H9 (cell line): ENCODE data around the gene SCIMP. TPM values are rescaled to one million over a fixed set of nuclear protein-coding genes. Genes with fewer than 3 reads are reported as not detected.

Experiments used
- DNase-seq: peaks from one replicate; pipeline ENCODE4 v3.0.0-alpha.2; 2017
- H2AFZ ChIP-seq: one replicate; pipeline ENCODE4 v1.6.1; 2013; ENCODE audit warnings: mild to moderate bottlenecking, low read length, control low read depth, moderate library complexity
- H2AK5ac ChIP-seq: 2 replicates; pipeline ENCODE4 v1.6.1; 2013; ENCODE audit warnings: low read length, control low read depth, mixed read lengths; ENCODE audit not compliant: insufficient read length
- H2BK120ac ChIP-seq: one replicate; pipeline ENCODE4 v1.6.1; 2013; ENCODE audit warnings: low read depth, mild to moderate bottlenecking, low read length, control low read depth, inconsistent platforms; ENCODE audit not compliant: poor library complexity, severe bottlenecking
- H2BK12ac ChIP-seq: 2 replicates; pipeline ENCODE4 v1.6.1; 2013; ENCODE audit warnings: low read length, control low read depth, mixed read lengths, low read depth; ENCODE audit not compliant: insufficient read length
- H2BK15ac ChIP-seq: 2 replicates; pipeline ENCODE4 v1.6.1; 2013; ENCODE audit warnings: low read depth, low read length, control low read depth
- H2BK20ac ChIP-seq: one replicate; pipeline ENCODE4 v1.6.1; 2013; ENCODE audit warnings: low read depth, mild to moderate bottlenecking, low read length, control low read depth, inconsistent platforms; ENCODE audit not compliant: poor library complexity, severe bottlenecking
- H2BK5ac ChIP-seq: 2 replicates; pipeline ENCODE4 v1.6.1; 2013; ENCODE audit warnings: low read length, control low read depth, mixed read lengths; ENCODE audit not compliant: insufficient read length
- H3K14ac ChIP-seq: 2 replicates; pipeline ENCODE4 v1.6.1; 2013; ENCODE audit warnings: low read length, control low read depth; ENCODE audit not compliant: insufficient read depth
- H3K18ac ChIP-seq: 2 replicates; pipeline ENCODE4 v1.6.1; 2013; ENCODE audit warnings: low read depth, mild to moderate bottlenecking, mixed read lengths, low read length, control low read depth; ENCODE audit not compliant: insufficient read length
- H3K23ac ChIP-seq: 2 replicates; pipeline ENCODE4 v1.6.1; 2013; ENCODE audit warnings: low read length, control low read depth, mixed read lengths, low read depth; ENCODE audit not compliant: insufficient read length
- H3K23me2 ChIP-seq: 2 replicates; pipeline ENCODE4 v1.6.1; 2013; ENCODE audit warnings: low read depth, mild to moderate bottlenecking, mixed read lengths, low read length, control low read depth; ENCODE audit not compliant: insufficient read length, poor library complexity, severe bottlenecking
- H3K27ac ChIP-seq: 2 replicates; pipeline ENCODE4 v1.5.1; 2013; ENCODE audit warnings: low read length, control low read depth, mixed read lengths, low read depth; ENCODE audit not compliant: insufficient read length
- H3K27me3 ChIP-seq: 2 replicates; pipeline ENCODE4 v1.6.1; 2013; ENCODE audit warnings: low read length, control low read depth, inconsistent platforms; ENCODE audit not compliant: insufficient read depth
- H3K4ac ChIP-seq: 2 replicates; pipeline ENCODE4 v1.6.1; 2013; ENCODE audit warnings: low read depth, mild to moderate bottlenecking, control low read depth, inconsistent platforms, low read length, moderate library complexity
- H3K4me1 ChIP-seq: 2 replicates; pipeline ENCODE4 v1.6.1; 2013; ENCODE audit warnings: low read length, control low read depth, inconsistent platforms; ENCODE audit not compliant: insufficient read depth
- H3K4me2 ChIP-seq: 2 replicates; pipeline ENCODE4 v1.6.1; 2013; ENCODE audit warnings: low read length, control low read depth, mixed read lengths; ENCODE audit not compliant: insufficient read length, insufficient read depth
- H3K56ac ChIP-seq: 2 replicates; pipeline ENCODE4 v1.6.1; 2013; ENCODE audit warnings: low read depth, mild to moderate bottlenecking, mixed read lengths, low read length, control low read depth; ENCODE audit not compliant: insufficient read length
- H3K79me1 ChIP-seq: 2 replicates; pipeline ENCODE4 v1.6.1; 2013; ENCODE audit warnings: low read depth, mild to moderate bottlenecking, moderate library complexity, low read length, control low read depth, inconsistent platforms; ENCODE audit not compliant: insufficient read depth, poor library complexity, severe bottlenecking
- H3K79me2 ChIP-seq: 2 replicates; pipeline ENCODE4 v1.6.1; 2013; ENCODE audit warnings: low read length, control low read depth, inconsistent platforms; ENCODE audit not compliant: insufficient read depth
- H3K9ac ChIP-seq: 2 replicates; pipeline ENCODE4 v1.6.1; 2013; ENCODE audit warnings: low read length, control low read depth, mixed read lengths; ENCODE audit not compliant: insufficient read length; ENCODE audit errors: extremely low read depth
- H3K9me3 ChIP-seq: one replicate; pipeline ENCODE4 v1.6.1; 2013; ENCODE audit warnings: low read depth, low read length, inconsistent platforms; ENCODE audit not compliant: control insufficient read depth
- H3T11ph ChIP-seq: one replicate; pipeline ENCODE4 v1.6.1; 2013; ENCODE audit warnings: mild to moderate bottlenecking, low read length, control low read depth, inconsistent platforms
- H4K20me1 ChIP-seq: one replicate; pipeline ENCODE4 v1.6.1; 2013; ENCODE audit not compliant: control insufficient read depth, insufficient read length, insufficient read depth
- H4K5ac ChIP-seq: 2 replicates; pipeline ENCODE4 v1.6.1; 2013; ENCODE audit warnings: low read depth, mild to moderate bottlenecking, mixed read lengths, low read length, control low read depth; ENCODE audit not compliant: insufficient read length
- H4K8ac ChIP-seq: replicated peaks from 2 replicates; pipeline ENCODE4 v1.6.1; 2013; ENCODE audit warnings: low read length, control low read depth, mixed read lengths, low read depth; ENCODE audit not compliant: insufficient read length
- H4K91ac ChIP-seq: 2 replicates; pipeline ENCODE4 v1.6.1; 2013; ENCODE audit warnings: low read depth, mild to moderate bottlenecking, moderate library complexity, mixed read lengths, low read length, control low read depth; ENCODE audit not compliant: insufficient read length
- H3K27ac Mint-ChIP-seq, 3 experiments: 2 replicates in 2 of 3; 3 replicates in 1 of 3; pipeline ENCODE4 v1.8.0; 2020 to 2021; ENCODE audit warnings: mixed read lengths in 3 of 3, mild to moderate bottlenecking in 1 of 3, moderate library complexity in 1 of 3
- H3K27me3 Mint-ChIP-seq: 2 replicates; pipeline ENCODE4 v1.8.0; 2021; ENCODE audit warnings: low read depth, mild to moderate bottlenecking, moderate library complexity, mixed read lengths
- H3K36me3 Mint-ChIP-seq, 3 experiments: 2 replicates in 2 of 3; 3 replicates in 1 of 3; pipeline ENCODE4 v1.8.0; 2020 to 2021; ENCODE audit warnings: low read depth in 3 of 3, mixed read lengths in 3 of 3; ENCODE audit not compliant: insufficient read depth in 1 of 3
- H3K4me1 Mint-ChIP-seq, 2 experiments: 2 replicates each; pipeline ENCODE4 v1.8.0; 2020; ENCODE audit warnings: mixed read lengths in 2 of 2
- H3K4me3 Mint-ChIP-seq, 2 experiments: 2 replicates in 1 of 2; 3 replicates in 1 of 2; pipeline ENCODE4 v1.8.0; 2020 to 2021; ENCODE audit warnings: mild to moderate bottlenecking in 2 of 2, mixed read lengths in 2 of 2, moderate library complexity in 1 of 2
- H3K9me3 Mint-ChIP-seq, 2 experiments: 2 replicates in 1 of 2; 3 replicates in 1 of 2; pipeline ENCODE4 v1.8.0; 2020; ENCODE audit warnings: mild to moderate bottlenecking in 2 of 2, mixed read lengths in 2 of 2, moderate library complexity in 1 of 2
- CTCF ChIP-seq: fragments of 200-600 bp; sonication (generic); conservative IDR thresholded peaks from 3 replicates; pipeline ENCODE4 v1.8.0; 2021; ENCODE audit warnings: antibody characterized with exemption, mild to moderate bottlenecking
- WGBS: extraction: QIAGEN DNeasy Blood & Tissue Kit; methylation state at CpG from one replicate; pipeline ENCODE4 v1.1.7; 2013; ENCODE audit warnings: missing lambda C conversion rate, low lambda C conversion rate, mixed read lengths; ENCODE audit not compliant: insufficient read length; ENCODE audit errors: extremely low coverage; 5-methylcytosine and 5-hydroxymethylcytosine counted together
- total RNA-seq: library from RNA; stranded (reverse); gene quantifications from 2 replicates; pipeline ENCODE4 v1.2.1, GENCODE V29; 2021

SCIMP gene
- total RNA-seq, 1 experiment from 2014 or later: not detected

- Mint-ChIP-seq H3K9me3 (no peaks in the 10 kb centered on the region), H3K27me3 (no peaks in the 10 kb centered on the region; the same call in 1 of the 2 replicates), H3K4me3 (no peak overlapping the region), H3K36me3 (no peaks in the 10 kb centered on the region), H3K27ac (no peak overlapping the region; a peak in 1 of 7 replicates), H3K4me1 (peaks cover 8 to 10% of the 10 kb centered on the region in 2 experiments)
- Histone ChIP-seq H3K23me2 (no peaks in the 10 kb centered on the region), H2BK5ac (no peak overlapping the region), H2BK20ac (no peak overlapping the region), H3K79me2 (no peaks in the 10 kb centered on the region), H3K4me2 (no peak overlapping the region), H3K79me1 (no peaks in the 10 kb centered on the region), H2BK12ac (no peak overlapping the region), H3K23ac (no peak overlapping the region), H3K18ac (no peak overlapping the region), H3K4me1 (no peaks in the 10 kb centered on the region), H4K8ac (no peak overlapping the region), H3K27ac (no peak overlapping the region), H4K5ac (no peak overlapping the region), H2BK120ac (no peak overlapping the region), H4K20me1 (no peaks in the 10 kb centered on the region), H3T11ph (no peak overlapping the region), H2AFZ (no peak overlapping the region), H3K14ac (no peak overlapping the region), H3K4ac (no peak overlapping the region), H2AK5ac (no peak overlapping the region), H3K56ac (no peak overlapping the region), H3K9ac (no peak overlapping the region), H3K27me3 (no peaks in the 10 kb centered on the region), H2BK15ac (no peak overlapping the region), H3K9me3 (no peaks in the 10 kb centered on the region), H4K91ac (no peak overlapping the region)
- DNase-seq: no peak
- no peak for TF ChIP-seq CTCF
- WGBS: no CpG with 5 or more reads among the region's 5 CpGs
Observed at GRCh38 chr17:5257124-5257523, 22.5 kb upstream of the SCIMP start.
